HFFc6 (cell line): ENCODE data around the gene XRCC5. TPM values are rescaled to one million over a fixed set of nuclear protein-coding genes. Genes with fewer than 3 reads are reported as not detected.
"Not testable (repeated sequence)": the region's sequence is repeated elsewhere in the genome, so short reads cannot be mapped to it uniquely, and the experiment has no call there.

Experiments used
- DNase-seq: peaks from one replicate; pipeline ENCODE4 v3.0.0-alpha.2; 2018
- H3K27ac Mint-ChIP-seq: 2 replicates; pipeline ENCODE4 v1.8.0; 2020; ENCODE audit warnings: mild to moderate bottlenecking, mixed read lengths
- H3K27me3 Mint-ChIP-seq: 2 replicates; pipeline ENCODE4 v1.8.0; 2021; ENCODE audit warnings: mild to moderate bottlenecking, moderate library complexity, mixed read lengths; ENCODE audit not compliant: insufficient read depth
- H3K36me3 Mint-ChIP-seq: 2 replicates; pipeline ENCODE4 v1.8.0; 2021; ENCODE audit warnings: low read depth, mixed read lengths
- H3K4me1 Mint-ChIP-seq: 2 replicates; pipeline ENCODE4 v1.8.0; 2020; ENCODE audit warnings: low read depth, mixed read lengths
- H3K4me3 Mint-ChIP-seq: 2 replicates; pipeline ENCODE4 v1.8.0; 2020; ENCODE audit warnings: mild to moderate bottlenecking, moderate library complexity, mixed read lengths
- H3K9me3 Mint-ChIP-seq: 2 replicates; pipeline ENCODE4 v1.8.0; 2020; ENCODE audit warnings: mild to moderate bottlenecking, mixed read lengths
- CTCF ChIP-seq: fragments of 200-600 bp; sonication (generic); IDR thresholded peaks from 2 replicates; pipeline ENCODE4 v1.5.0; 2021; ENCODE audit warnings: antibody characterized with exemption, mild to moderate bottlenecking
- total RNA-seq, 6 experiments: library from RNA; stranded (reverse); fragmentation: NEBNext Ultra II Directional; extraction: Animal tissue kit (Norgen Biotek cat#: 25700); gene quantifications; 2 replicates in 1 of 6; 3 replicates in 5 of 6; pipeline ENCODE4 v1.2.3, GENCODE V29; 2021

The XRCC5 gene
- total RNA-seq, 6 experiments from 2014 or later = 291 to 372 (median 352) TPM

GRCh38 chr2:216074794-216075193, 34.4 kb upstream of the XRCC5 start:
- no peaks in the 10 kb centered on the region for H3K9me3 Mint-ChIP-seq
- no peak for DNase-seq
- H3K27me3 Mint-ChIP-seq = no peaks in the 10 kb centered on the region
- no peaks in the 10 kb centered on the region for H3K36me3 Mint-ChIP-seq
- H3K4me3 Mint-ChIP-seq = no peak overlapping the region
- no peak overlapping the region for H3K27ac Mint-ChIP-seq
- H3K4me1 Mint-ChIP-seq = peaks cover 15% of the 10 kb centered on the region
- no peak for TF ChIP-seq CTCF

DNA sequence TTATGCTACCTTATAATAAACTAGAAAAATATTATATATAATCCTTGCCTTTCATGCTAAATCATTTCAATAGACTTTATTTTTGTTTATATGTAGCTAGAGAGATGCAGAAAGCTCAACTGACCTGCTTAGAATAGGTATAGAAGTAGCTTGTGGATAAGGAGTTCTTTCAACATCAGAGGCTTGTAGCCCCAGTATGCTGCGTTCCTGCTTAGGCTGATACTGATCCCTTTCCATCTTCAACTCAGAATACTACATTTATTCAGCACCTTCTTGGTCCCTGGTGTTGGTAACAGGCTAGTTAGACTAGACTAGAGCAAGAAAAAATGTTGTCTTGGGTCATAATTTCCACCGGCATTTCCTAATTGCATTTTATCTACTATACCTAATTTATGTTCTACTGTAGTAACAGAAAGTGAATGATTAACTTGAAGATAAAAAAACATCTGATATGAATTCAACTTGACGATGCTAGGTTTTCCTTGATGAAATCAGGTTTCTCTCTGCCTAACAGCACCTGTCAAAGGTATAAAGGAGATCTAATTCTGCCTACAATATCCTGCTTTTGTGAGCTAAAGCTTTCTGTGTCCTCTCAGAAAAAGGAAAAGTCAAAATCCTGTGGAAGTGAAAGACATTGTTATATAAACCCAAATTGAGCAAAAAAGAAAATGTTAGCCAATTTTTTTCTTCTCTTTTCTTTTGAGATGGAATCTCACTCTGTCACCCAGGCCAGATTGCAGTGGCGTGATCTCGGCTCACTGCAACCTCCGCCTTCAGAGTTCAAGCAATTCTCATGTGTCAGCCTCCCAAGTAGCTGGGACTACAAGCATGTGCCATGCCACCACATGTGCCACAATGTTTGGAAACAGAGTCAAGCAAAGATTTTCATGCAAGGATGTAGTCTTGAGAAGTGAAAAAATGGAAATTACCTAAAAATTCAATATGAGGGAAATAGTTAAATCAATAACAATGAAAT, 33.4 kb upstream of the XRCC5 start:
- Mint-ChIP-seq H3K9me3 (no peaks in the 10 kb centered on the region), H3K4me1 (peaks cover 19% of the 10 kb centered on the region), H3K36me3 (no peaks in the 10 kb centered on the region), H3K4me3 (no peak overlapping the region), H3K27me3 (no peaks in the 10 kb centered on the region), H3K27ac (no peak overlapping the region)
- no peak for DNase-seq
- no peak for TF ChIP-seq CTCF

DNA sequence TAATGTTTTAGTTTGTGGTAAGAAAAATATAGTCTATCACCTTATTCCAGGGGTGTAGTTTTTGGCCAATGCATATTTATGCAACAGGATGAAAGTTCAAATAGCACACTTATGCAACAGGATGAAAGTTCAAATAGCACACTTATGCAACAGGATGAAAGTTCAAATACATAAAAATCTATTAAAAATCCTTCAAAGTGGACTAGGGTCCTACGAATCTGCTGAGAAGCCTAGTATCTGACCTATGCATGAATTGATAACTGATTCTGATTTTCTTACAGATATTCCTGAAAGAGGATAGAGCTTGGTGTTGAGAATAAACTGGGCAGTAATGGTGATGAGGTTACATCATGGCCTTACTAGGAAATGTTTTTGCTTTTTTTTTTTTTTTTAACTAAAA, 30.4 kb upstream of the XRCC5 start:
- Mint-ChIP-seq H3K27me3 (peaks cover 12% of the 10 kb centered on the region), H3K36me3 (no peaks in the 10 kb centered on the region), H3K4me1 (peaks cover 36% of the 10 kb centered on the region), H3K27ac (no peak overlapping the region), H3K9me3 (no peaks in the 10 kb centered on the region), H3K4me3 (no peak overlapping the region)
- DNase-seq = no peak
- no peak for TF ChIP-seq CTCF

DNA sequence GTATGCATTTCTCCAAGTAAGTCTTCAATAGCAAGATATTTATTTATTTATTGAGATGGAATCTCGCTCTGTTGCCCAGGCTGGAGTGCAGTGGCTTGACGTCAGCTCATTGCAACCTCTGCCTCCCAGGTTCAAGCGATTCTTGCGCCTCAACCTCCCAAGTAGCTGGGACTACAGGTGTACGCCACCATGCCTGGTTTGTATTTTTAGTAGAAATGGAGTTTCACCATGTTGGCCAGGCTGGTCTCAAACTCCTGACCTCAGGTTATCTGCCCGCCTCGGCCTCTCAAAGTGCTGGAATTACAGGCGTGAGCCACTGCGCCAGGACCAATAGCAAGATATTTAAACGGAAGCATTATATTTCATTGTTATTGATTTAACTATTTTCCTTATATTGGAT, 29.1 kb upstream of the XRCC5 start:
- peaks cover 17% of the 10 kb centered on the region for H3K27me3 Mint-ChIP-seq
- H3K4me1 Mint-ChIP-seq = peaks cover 32% of the 10 kb centered on the region
- not testable (repeated sequence) for H3K36me3 Mint-ChIP-seq, H3K9me3 Mint-ChIP-seq, H3K27ac Mint-ChIP-seq, DNase-seq, H3K4me3 Mint-ChIP-seq

- Mint-ChIP-seq H3K36me3 (no peaks in the 10 kb centered on the region), H3K27ac (peak overlapping the region; percentile 37; the same call in 1 of the 2 replicates), H3K9me3 (no peaks in the 10 kb centered on the region), H3K4me1 (peaks cover 32% of the 10 kb centered on the region), H3K4me3 (peak overlapping the region; percentile 96), H3K27me3 (peaks cover 20% of the 10 kb centered on the region)
- no peak for TF ChIP-seq CTCF
- DNase-seq = no peak
Measured at GRCh38 chr2:216081012-216081411, 28.1 kb upstream of the XRCC5 start.

DNA sequence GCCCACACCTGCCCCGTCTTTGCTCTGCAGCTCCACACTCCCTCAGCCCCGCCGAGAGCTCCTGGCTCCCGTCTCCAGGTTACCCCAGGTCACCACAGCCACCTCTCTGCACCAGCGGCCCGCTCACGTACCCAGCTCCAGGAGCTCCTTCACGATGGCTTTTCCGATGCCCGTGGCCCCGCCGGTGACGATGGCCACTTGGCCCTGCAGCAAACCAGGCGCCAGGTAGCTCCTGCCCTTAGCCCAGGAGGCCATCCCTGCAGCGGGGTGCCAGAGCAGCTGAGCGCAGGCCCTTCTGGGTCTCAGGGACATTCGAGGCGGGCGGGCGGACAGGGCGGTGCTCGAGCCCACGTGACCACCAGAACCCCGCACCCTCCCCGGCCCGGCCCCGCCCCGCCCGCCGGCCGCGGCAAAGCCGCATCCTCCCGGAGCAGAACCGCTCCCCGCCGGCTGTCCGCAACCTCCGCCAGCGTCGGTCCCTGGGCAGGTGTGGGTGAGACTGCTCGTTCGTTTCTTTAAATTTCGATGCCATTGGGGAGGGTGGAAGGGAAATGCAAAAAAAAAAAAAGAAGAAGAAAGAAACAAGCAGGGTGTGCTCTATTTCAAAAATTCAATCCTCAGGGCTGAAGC, 27.5 kb upstream of the XRCC5 start, which contains the start of the genes PECR and TMEM169:
Gene PECR, minus strand, starts transcription at position 323 of the 630 bp plus-strand sequence. Its CDS starts 68 bp downstream, at position 255.
Gene TMEM169, plus strand, starts transcription at position 433 of the 630 bp plus-strand sequence. CDS start 14,045 bp downstream, outside the sequence.
- Mint-ChIP-seq H3K4me1 (peaks cover 32% of the 10 kb centered on the region), H3K27ac (peak within 1 kb of the TSS; percentile 37; the same call in 1 of the 2 replicates), H3K4me3 (peak within 1 kb of the TSS; percentile 96), H3K36me3 (no peaks in the 10 kb centered on the region), H3K9me3 (no peaks in the 10 kb centered on the region), H3K27me3 (peaks cover 20% of the 10 kb centered on the region)
- no peak for TF ChIP-seq CTCF
- peak; percentile 31 for DNase-seq
